SKM-1 treated with dmso at 0.1 percent for 144 hours (cell line): ENCODE data around the gene NCOA1.
"Not testable (repeated sequence)": the region's sequence is repeated elsewhere in the genome, so short reads cannot be mapped to it uniquely, and the experiment has no call there.

Experiments used
- DNase-seq: peaks from one replicate; lab custom pipeline; 2025; ENCODE audit not compliant: unreplicated experiment; lab: John Stamatoyannopoulos, UW

NCOA1 gene

GRCh38 chr2:24676493-24676892, 185.4 kb downstream of the NCOA1 start:
- DNase-seq = no peak

GRCh38 chr2:24678066-24678465, 187.0 kb downstream of the NCOA1 start:
- not testable (repeated sequence) for DNase-seq

GRCh38 chr2:24680196-24680595, 189.1 kb downstream of the NCOA1 start:
- no peak for DNase-seq

GRCh38 chr2:24682304-24682703, 191.2 kb downstream of the NCOA1 start:
- DNase-seq = no peak

- DNase-seq = no peak
These were observed 192.4 kb downstream of the NCOA1 start for GRCh38 chr2:24683408-24683807.

GRCh38 chr2:24690524-24690923, 199.5 kb downstream of the NCOA1 start:
- no peak for DNase-seq

GRCh38 chr2:24691806-24692205, 200.8 kb downstream of the NCOA1 start:
- no peak for DNase-seq

- DNase-seq = no peak
These were observed 206.7 kb downstream of the NCOA1 start for GRCh38 chr2:24697792-24698191.

GRCh38 chr2:24702800-24703199, 211.7 kb downstream of the NCOA1 start:
- DNase-seq = no peak

GRCh38 chr2:24704692-24705091, 213.6 kb downstream of the NCOA1 start:
- no peak for DNase-seq

- DNase-seq = no peak
These were observed 216.1 kb downstream of the NCOA1 start for GRCh38 chr2:24707143-24707542.

- no peak for DNase-seq
These were observed 217.6 kb downstream of the NCOA1 start for GRCh38 chr2:24708537-24709152.

GRCh38 chr2:24710806-24711205, 219.8 kb downstream of the NCOA1 start:
- DNase-seq = no peak

- no peak for DNase-seq
These were observed 220.8 kb downstream of the NCOA1 start for GRCh38 chr2:24711865-24712264.

- DNase-seq = no peak
These were observed 221.2 kb downstream of the NCOA1 start for GRCh38 chr2:24712296-24712695.

- DNase-seq = no peak
These were observed 226.4 kb downstream of the NCOA1 start for GRCh38 chr2:24717263-24717951.

GRCh38 chr2:24720310-24720709, 229.3 kb downstream of the NCOA1 start:
- no peak for DNase-seq

- no peak for DNase-seq
These were observed 230.4 kb downstream of the NCOA1 start for GRCh38 chr2:24721470-24721869.

- no peak for DNase-seq
These were observed 231.2 kb downstream of the NCOA1 start for GRCh38 chr2:24722141-24722790.

- no peak for DNase-seq
These were observed 232.1 kb downstream of the NCOA1 start for GRCh38 chr2:24723191-24723590.

- no peak for DNase-seq
These were observed 232.6 kb downstream of the NCOA1 start for GRCh38 chr2:24723665-24724064.

- DNase-seq = no peak
These were observed 233.2 kb downstream of the NCOA1 start for GRCh38 chr2:24724111-24724775.
